Activated naive CD4-positive, alpha-beta T cell treated with anti-CD3 and anti-CD28 coated beads for 36 hours (primary cell): ENCODE measurements around the gene ETS1. TPM values are rescaled to one million over a fixed set of nuclear protein-coding genes. Genes with fewer than 3 reads are reported as not detected.

Experiments
- CTCF ChIA-PET: fragments of 350-600 bp; sonication (Branson Sonifier 250); formaldehyde crosslinking; loops from one replicate; lab custom pipeline; 2021; ENCODE audit warnings: antibody characterized with exemption; lab: Charles Lee
- DNase-seq: peaks from one replicate; pipeline ENCODE4 v3.0.0-alpha.2; 2020
- H3K27ac Mint-ChIP-seq: one replicate; pipeline ENCODE4 v1.8.0; 2021; ENCODE audit warnings: mild to moderate bottlenecking, mixed read lengths
- H3K27me3 Mint-ChIP-seq: one replicate; pipeline ENCODE4 v1.8.0; 2021; ENCODE audit warnings: low read depth, mixed read lengths
- H3K36me3 Mint-ChIP-seq: one replicate; pipeline ENCODE4 v1.8.0; 2021; ENCODE audit warnings: low read depth, mixed read lengths
- H3K4me1 Mint-ChIP-seq: one replicate; pipeline ENCODE4 v1.8.0; 2021; ENCODE audit warnings: low read depth, mixed read lengths
- H3K4me3 Mint-ChIP-seq: one replicate; pipeline ENCODE4 v1.8.0; 2021; ENCODE audit warnings: mild to moderate bottlenecking, moderate library complexity, mixed read lengths
- H3K9me3 Mint-ChIP-seq: one replicate; pipeline ENCODE4 v1.8.0; 2021; ENCODE audit warnings: mixed read lengths
- intact Hi-C: fragments of 100-400 bp; cut with micrococcal nuclease; formaldehyde crosslinking; loops from one replicate; pipeline ENCODE4 v1.15.1; 2023
- total RNA-seq, 2 experiments: library from RNA; stranded (reverse); gene quantifications; one replicate each; pipeline ENCODE4 v1.2.3, GENCODE V29; 2021

The ETS1 gene
- total RNA-seq, 2 experiments from 2014 or later = 336 to 338 TPM

GRCh38 chr11:128626913-128627665 lies 39.7 kb upstream of the ETS1 start:
- intact Hi-C loops = loop anchor here (5.0 kb wide), 1 partner anchor 575 kb away; no protein-coding TSS in a partner anchor
- Mint-ChIP-seq H3K27ac (peak overlapping the region; percentile 84), H3K4me1 (peaks cover 92% of the 10 kb centered on the region), H3K27me3 (no peaks in the 10 kb centered on the region), H3K4me3 (peak overlapping the region; percentile 55), H3K36me3 (no peaks in the 10 kb centered on the region), H3K9me3 (no peaks in the 10 kb centered on the region)
- no peak for DNase-seq
- CTCF ChIA-PET = interaction anchor here (1.5 to 7.6 kb wide), 7 partner anchors 99 to 456 kb away, joined by 5 to 190 read pairs (median 69); no protein-coding TSS in a partner anchor

- no peaks in the 10 kb centered on the region for H3K9me3 Mint-ChIP-seq
- H3K36me3 Mint-ChIP-seq = no peaks in the 10 kb centered on the region
- peak overlapping the region; percentile 48 for H3K4me3 Mint-ChIP-seq
- peaks cover 91% of the 10 kb centered on the region for H3K4me1 Mint-ChIP-seq
- intact Hi-C loops = loop anchor here (5.0 kb wide), 1 partner anchor 573 kb away; no protein-coding TSS in a partner anchor
- CTCF ChIA-PET = interaction anchor here (0.5 to 3.0 kb wide), 6 partner anchors 23 to 336 kb away, joined by 3 to 13 read pairs (median 4); no protein-coding TSS in a partner anchor
- H3K27ac Mint-ChIP-seq = peak overlapping the region; percentile 89
- no peaks in the 10 kb centered on the region for H3K27me3 Mint-ChIP-seq
- DNase-seq = no peak
Observed at GRCh38 chr11:128625746-128626145, 38.4 kb upstream of the ETS1 start.

GRCh38 chr11:128625326-128625725 lies 38.0 kb upstream of the ETS1 start:
- DNase-seq = no peak
- H3K36me3 Mint-ChIP-seq = no peaks in the 10 kb centered on the region
- H3K9me3 Mint-ChIP-seq = no peaks in the 10 kb centered on the region
- CTCF ChIA-PET = interaction anchor here (0.9 to 3.0 kb wide), 7 partner anchors 14 to 453 kb away, joined by 3 to 13 read pairs (median 4); no protein-coding TSS in a partner anchor
- intact Hi-C loops = loop anchor here (5.0 kb wide), 1 partner anchor 573 kb away; no protein-coding TSS in a partner anchor
- H3K27me3 Mint-ChIP-seq = no peaks in the 10 kb centered on the region
- peak overlapping the region; percentile 59 for H3K4me3 Mint-ChIP-seq
- peak overlapping the region; percentile 89 for H3K27ac Mint-ChIP-seq
- peaks cover 92% of the 10 kb centered on the region for H3K4me1 Mint-ChIP-seq

GRCh38 chr11:128624269-128625175 lies 37.2 kb upstream of the ETS1 start:
- intact Hi-C loops = loop anchor here (1.0 to 5.0 kb wide), 4 partner anchors 44 to 572 kb away; no protein-coding TSS in a partner anchor
- H3K4me3 Mint-ChIP-seq = peak overlapping the region; percentile 59
- H3K27me3 Mint-ChIP-seq = no peaks in the 10 kb centered on the region
- no peaks in the 10 kb centered on the region for H3K36me3 Mint-ChIP-seq
- no peaks in the 10 kb centered on the region for H3K9me3 Mint-ChIP-seq
- DNase-seq = peak; percentile 79
- H3K27ac Mint-ChIP-seq = peak overlapping the region; percentile 89
- H3K4me1 Mint-ChIP-seq = peaks cover 92% of the 10 kb centered on the region
- CTCF ChIA-PET = interaction anchor here (0.8 to 3.0 kb wide), 11 partner anchors 14 to 452 kb away, joined by 3 to 13 read pairs (median 4); no protein-coding TSS in a partner anchor

GRCh38 chr11:128623091-128623490 lies 35.7 kb upstream of the ETS1 start:
- no peak overlapping the region for H3K4me3 Mint-ChIP-seq
- no peak for DNase-seq
- peaks cover 91% of the 10 kb centered on the region for H3K4me1 Mint-ChIP-seq
- peak overlapping the region; percentile 18 for H3K27ac Mint-ChIP-seq
- intact Hi-C loops = no loop called here
- no peaks in the 10 kb centered on the region for H3K9me3 Mint-ChIP-seq
- CTCF ChIA-PET = interaction anchor here (1.5 to 1.9 kb wide), 3 partner anchors 8 to 97 kb away, joined by 4 to 13 read pairs (median 5); no protein-coding TSS in a partner anchor
- no peaks in the 10 kb centered on the region for H3K27me3 Mint-ChIP-seq
- no peaks in the 10 kb centered on the region for H3K36me3 Mint-ChIP-seq

- intact Hi-C loops = no loop called here
- Mint-ChIP-seq H3K27me3 (no peaks in the 10 kb centered on the region), H3K4me1 (peaks cover 80% of the 10 kb centered on the region), H3K9me3 (no peaks in the 10 kb centered on the region), H3K36me3 (no peaks in the 10 kb centered on the region), H3K4me3 (no peak overlapping the region), H3K27ac (no peak overlapping the region)
- DNase-seq = no peak
- CTCF ChIA-PET = interaction anchor here (0.6 to 1.9 kb wide), 8 partner anchors 9 to 103 kb away, joined by 3 to 13 read pairs (median 4); no protein-coding TSS in a partner anchor
Observed at GRCh38 chr11:128621601-128622501, 34.5 kb upstream of the ETS1 start.

- Mint-ChIP-seq H3K9me3 (no peaks in the 10 kb centered on the region), H3K4me3 (no peak overlapping the region), H3K27me3 (no peaks in the 10 kb centered on the region), H3K36me3 (no peaks in the 10 kb centered on the region), H3K27ac (no peak overlapping the region), H3K4me1 (peaks cover 66% of the 10 kb centered on the region)
- intact Hi-C loops = no loop called here
- no peak for DNase-seq
- CTCF ChIA-PET = interaction anchor here (0.6 to 1.4 kb wide), 3 partner anchors 10 to 118 kb away, joined by 3 to 4 read pairs (median 3); no protein-coding TSS in a partner anchor
Observed at GRCh38 chr11:128620309-128621100, 33.1 kb upstream of the ETS1 start.

GRCh38 chr11:128619540-128620308 lies 32.4 kb upstream of the ETS1 start:
- peaks cover 58% of the 10 kb centered on the region for H3K4me1 Mint-ChIP-seq
- intact Hi-C loops = no loop called here
- no peaks in the 10 kb centered on the region for H3K9me3 Mint-ChIP-seq
- CTCF ChIA-PET = interaction anchor here (0.9 to 1.4 kb wide), 2 partner anchors 9 to 13 kb away, joined by 3 to 4 read pairs; no protein-coding TSS in a partner anchor
- no peaks in the 10 kb centered on the region for H3K36me3 Mint-ChIP-seq
- no peaks in the 10 kb centered on the region for H3K27me3 Mint-ChIP-seq
- H3K4me3 Mint-ChIP-seq = no peak overlapping the region
- DNase-seq = peak; percentile 25
- no peak overlapping the region for H3K27ac Mint-ChIP-seq

- H3K36me3 Mint-ChIP-seq = no peaks in the 10 kb centered on the region
- H3K4me3 Mint-ChIP-seq = no peak overlapping the region
- no peak for DNase-seq
- no peaks in the 10 kb centered on the region for H3K27me3 Mint-ChIP-seq
- H3K9me3 Mint-ChIP-seq = no peaks in the 10 kb centered on the region
- H3K4me1 Mint-ChIP-seq = peaks cover 51% of the 10 kb centered on the region
- intact Hi-C loops = no loop called here
- peak overlapping the region; percentile 46 for H3K27ac Mint-ChIP-seq
- CTCF ChIA-PET = no interaction called here
Observed at GRCh38 chr11:128619007-128619406, 31.6 kb upstream of the ETS1 start.

GRCh38 chr11:128618603-128619002 lies 31.2 kb upstream of the ETS1 start:
- Mint-ChIP-seq H3K27me3 (no peaks in the 10 kb centered on the region), H3K27ac (peak overlapping the region; percentile 46), H3K4me1 (peaks cover 49% of the 10 kb centered on the region), H3K36me3 (no peaks in the 10 kb centered on the region), H3K9me3 (no peaks in the 10 kb centered on the region), H3K4me3 (no peak overlapping the region)
- intact Hi-C loops = no loop called here
- CTCF ChIA-PET = interaction anchor here (0.5 kb wide), 1 partner anchor 587 kb away, joined by 3 read pairs; no protein-coding TSS in a partner anchor
- no peak for DNase-seq
